GM06990 (cell line): ENCODE data around the gene CARMIL1.

Experiments used
- DNase-seq: peaks from one replicate; pipeline ENCODE4 v3.0.0-alpha.2; 2011; ENCODE audit not compliant: insufficient read length; ENCODE audit errors: extremely low read depth
- H3K27me3 ChIP-seq: replicated peaks from 2 replicates; pipeline ENCODE4 v1.6.0; 2011; ENCODE audit warnings: low read length; ENCODE audit not compliant: control insufficient read depth, insufficient read depth
- H3K36me3 ChIP-seq: 2 replicates; pipeline ENCODE4 v1.5.1; 2011; ENCODE audit warnings: low read length; ENCODE audit not compliant: control insufficient read depth, insufficient read depth
- H3K4me3 ChIP-seq: replicated peaks from 2 replicates; pipeline ENCODE4 v1.5.1; 2011; ENCODE audit warnings: low read depth, mild to moderate bottlenecking, control low read depth, low read length
- TF ChIP-seq, protein P1 (sequence below): IDR thresholded peaks from 2 replicates; pipeline ENCODE4 v1.5.1; 2011; ENCODE audit warnings: low read length, control low read depth, mild to moderate bottlenecking, inconsistent platforms; ENCODE audit not compliant: insufficient read depth, poor library complexity, severe bottlenecking

Gene CARMIL1

DNA sequence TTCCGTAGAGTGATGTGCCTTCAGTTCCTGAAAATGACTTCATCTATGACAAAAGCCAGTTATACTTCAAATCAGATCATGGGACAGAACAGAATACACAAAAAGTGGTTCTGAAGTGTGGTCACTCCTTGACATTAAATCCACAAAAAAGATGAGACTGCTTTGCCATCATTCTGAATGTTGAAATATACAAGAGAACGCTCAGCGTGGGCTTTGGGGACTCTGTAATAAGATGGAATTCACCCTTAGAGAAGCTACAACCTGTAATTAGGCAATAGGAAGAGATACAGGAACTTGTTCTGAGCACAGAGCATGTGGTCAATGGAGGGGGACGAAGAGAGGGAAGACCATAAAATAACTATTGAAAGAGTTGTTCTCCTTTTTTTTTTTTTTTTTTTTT is 184.3 kb downstream of the CARMIL1 start:
- Histone ChIP-seq H3K27me3 (no peaks in the 10 kb centered on the region), H3K4me3 (no peak overlapping the region), H3K36me3 (no peaks in the 10 kb centered on the region)
- TF ChIP-seq, protein P1, sequence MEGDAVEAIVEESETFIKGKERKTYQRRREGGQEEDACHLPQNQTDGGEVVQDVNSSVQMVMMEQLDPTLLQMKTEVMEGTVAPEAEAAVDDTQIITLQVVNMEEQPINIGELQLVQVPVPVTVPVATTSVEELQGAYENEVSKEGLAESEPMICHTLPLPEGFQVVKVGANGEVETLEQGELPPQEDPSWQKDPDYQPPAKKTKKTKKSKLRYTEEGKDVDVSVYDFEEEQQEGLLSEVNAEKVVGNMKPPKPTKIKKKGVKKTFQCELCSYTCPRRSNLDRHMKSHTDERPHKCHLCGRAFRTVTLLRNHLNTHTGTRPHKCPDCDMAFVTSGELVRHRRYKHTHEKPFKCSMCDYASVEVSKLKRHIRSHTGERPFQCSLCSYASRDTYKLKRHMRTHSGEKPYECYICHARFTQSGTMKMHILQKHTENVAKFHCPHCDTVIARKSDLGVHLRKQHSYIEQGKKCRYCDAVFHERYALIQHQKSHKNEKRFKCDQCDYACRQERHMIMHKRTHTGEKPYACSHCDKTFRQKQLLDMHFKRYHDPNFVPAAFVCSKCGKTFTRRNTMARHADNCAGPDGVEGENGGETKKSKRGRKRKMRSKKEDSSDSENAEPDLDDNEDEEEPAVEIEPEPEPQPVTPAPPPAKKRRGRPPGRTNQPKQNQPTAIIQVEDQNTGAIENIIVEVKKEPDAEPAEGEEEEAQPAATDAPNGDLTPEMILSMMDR: no peak
- DNase-seq: no peak

DNA sequence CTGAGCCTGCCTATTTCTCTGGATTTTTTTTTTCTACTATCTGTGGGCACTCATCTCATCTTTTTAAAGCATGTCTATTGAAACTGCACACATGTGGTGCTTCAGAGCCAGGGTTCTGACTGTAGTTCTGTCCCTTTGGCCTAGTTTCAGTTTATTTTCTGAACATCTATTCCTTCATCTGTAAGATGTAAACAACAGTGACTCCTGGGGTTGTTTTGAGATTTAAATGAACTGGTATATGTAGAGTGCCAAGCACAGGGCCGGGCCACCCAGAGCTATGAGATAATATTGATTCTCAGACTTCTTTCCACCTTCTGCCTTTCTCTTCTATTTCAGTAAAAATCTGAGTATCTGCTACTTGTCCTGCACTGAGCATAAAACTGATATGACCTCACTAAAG is 185.1 kb downstream of the CARMIL1 start:
- Histone ChIP-seq H3K4me3 (no peak overlapping the region), H3K27me3 (no peaks in the 10 kb centered on the region), H3K36me3 (no peaks in the 10 kb centered on the region)
- TF ChIP-seq, protein P1: no peak
- no peak for DNase-seq

DNA sequence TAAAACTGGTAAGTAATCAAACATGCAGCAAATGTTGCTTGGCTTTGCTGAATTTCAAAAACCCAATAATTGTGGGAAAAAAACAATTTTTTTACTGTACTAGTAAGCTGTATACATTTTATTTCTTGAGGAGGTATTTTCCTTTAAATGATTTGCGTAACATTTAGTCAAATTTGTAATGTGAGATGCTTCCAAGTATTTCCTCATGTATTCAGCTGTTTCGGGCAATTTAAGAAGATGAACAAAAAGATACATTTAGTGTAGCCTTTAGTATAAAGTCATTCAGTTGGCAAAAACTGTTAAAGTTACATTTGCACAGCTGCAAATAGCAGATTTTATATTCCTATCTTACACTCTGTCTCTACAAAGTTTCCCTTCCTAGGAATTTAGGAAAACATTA is 186.8 kb downstream of the CARMIL1 start:
- DNase-seq: no peak
- Histone ChIP-seq H3K4me3 (no peak overlapping the region), H3K36me3 (no peaks in the 10 kb centered on the region), H3K27me3 (no peaks in the 10 kb centered on the region)
- TF ChIP-seq, protein P1: no peak

DNA sequence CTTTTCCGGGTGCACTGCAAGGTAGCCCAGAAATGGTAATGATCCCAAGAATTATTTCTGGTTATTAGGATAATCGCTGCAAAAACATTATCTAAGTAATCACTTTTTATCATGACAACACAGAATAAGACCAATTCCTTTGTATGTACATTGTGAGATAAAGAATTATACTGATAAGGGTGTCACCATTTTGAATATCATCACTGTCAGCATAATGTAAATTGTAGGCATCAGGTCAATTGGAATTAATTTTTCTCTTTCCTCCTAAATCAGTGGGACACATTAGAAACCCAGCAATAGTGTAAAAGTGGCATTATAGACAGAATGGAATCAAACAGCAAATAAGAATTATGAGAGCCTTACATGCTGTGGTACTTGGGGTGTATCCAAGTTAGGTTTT is 189.7 kb downstream of the CARMIL1 start:
- Histone ChIP-seq H3K27me3 (no peaks in the 10 kb centered on the region), H3K36me3 (no peaks in the 10 kb centered on the region), H3K4me3 (no peak overlapping the region)
- no peak for DNase-seq
- TF ChIP-seq, protein P1: no peak

DNA sequence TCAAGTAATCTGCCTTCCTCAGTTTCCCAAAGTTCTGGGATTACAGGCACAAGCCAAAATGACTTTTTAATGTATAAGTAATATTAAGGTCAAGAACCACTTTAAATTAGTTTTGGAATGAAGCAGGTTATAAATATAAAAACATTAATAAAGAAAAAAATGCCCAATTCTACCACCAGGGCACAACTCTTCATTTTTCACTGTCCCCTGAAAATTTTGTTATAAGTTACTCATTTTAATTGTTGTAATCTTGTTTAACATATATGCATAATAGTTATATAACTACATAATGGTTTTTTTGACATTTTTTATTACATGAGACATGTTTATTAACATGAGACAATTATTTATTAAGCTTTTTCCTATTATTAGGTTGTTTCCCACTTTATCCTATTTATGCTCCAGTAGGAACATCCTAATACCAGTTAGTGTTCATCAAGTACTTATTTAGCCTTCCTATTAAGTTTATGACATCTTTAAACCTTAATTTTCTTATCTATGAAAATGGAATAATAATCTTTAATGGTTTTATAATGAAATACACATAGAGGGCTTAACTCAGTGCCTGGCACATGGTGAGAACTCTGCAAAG is 190.7 kb downstream of the CARMIL1 start:
- DNase-seq: no peak
- Histone ChIP-seq H3K36me3 (no peaks in the 10 kb centered on the region), H3K4me3 (no peak overlapping the region), H3K27me3 (no peaks in the 10 kb centered on the region)
- TF ChIP-seq, protein P1: no peak

DNA sequence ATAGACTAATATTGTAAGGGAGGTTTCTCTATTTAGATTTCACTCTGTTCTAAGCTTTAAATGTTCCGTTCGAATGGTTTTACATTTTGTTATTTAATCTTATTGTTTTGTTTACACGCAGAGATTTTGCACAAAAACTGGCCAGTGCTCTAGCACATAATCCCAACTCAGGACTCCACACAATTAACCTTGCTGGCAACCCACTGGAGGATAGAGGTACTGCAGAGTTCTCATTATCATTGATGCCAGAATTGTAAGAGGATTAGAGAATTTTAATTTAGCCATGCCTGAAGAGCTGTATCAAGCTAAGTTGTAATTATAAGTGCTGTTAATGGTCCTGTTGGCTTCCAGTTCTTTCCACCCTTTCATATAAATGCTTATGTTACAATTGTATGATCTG is 193.1 kb downstream of the CARMIL1 start:
- TF ChIP-seq, protein P1: no peak
- Histone ChIP-seq H3K36me3 (no peaks in the 10 kb centered on the region), H3K4me3 (no peak overlapping the region), H3K27me3 (no peaks in the 10 kb centered on the region)
- DNase-seq: no peak
